ENCODE data around the gene MYT1.

MYT1 gene

DNA sequence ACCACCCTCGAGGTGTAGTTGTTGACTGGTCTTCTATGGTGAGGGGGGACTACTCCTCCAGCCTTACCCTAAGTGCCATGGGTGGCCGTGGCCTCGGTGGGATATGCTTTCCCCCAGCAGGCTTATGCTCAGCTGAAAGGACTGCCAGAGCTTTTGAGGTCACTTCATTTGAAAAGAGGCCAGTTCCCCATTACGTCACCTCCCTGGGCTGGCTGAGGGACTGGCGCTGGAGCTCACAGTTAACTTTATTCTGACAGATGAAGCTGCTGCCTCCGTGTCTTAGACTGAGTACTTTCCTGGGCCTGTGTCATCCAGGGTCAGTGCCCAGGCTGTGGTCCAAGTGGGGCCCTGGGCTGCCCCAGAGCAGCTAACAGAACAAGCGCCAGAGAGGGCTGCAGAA lies 48.5 kb downstream of the MYT1 start:
- DNase-seq (ENCODE audit: extremely low read depth in 1 of 2, low read depth in 1 of 2), result no peak

DNA sequence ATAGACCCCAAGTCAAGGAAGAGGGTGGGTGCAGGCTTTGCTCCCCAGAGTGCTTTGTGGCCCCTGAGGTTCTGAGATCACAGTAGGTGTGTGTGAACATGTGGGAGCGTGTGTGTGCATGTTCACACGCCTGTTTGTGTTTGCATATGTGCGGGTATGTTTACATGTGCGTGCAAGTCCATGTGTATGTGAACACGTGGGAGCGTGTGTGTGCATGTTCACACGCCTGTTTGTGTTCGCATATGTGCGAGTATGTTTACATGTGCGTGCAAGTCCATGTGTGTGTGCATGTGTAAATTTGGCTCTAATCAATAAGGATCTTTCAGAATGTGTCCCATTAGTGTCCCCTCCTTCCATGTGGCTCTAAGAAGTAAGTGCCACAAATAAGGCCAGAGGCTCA lies 49.9 kb downstream of the MYT1 start:
- DNase-seq (ENCODE audit: extremely low read depth in 1 of 2, low read depth in 1 of 2), result no peak

DNA sequence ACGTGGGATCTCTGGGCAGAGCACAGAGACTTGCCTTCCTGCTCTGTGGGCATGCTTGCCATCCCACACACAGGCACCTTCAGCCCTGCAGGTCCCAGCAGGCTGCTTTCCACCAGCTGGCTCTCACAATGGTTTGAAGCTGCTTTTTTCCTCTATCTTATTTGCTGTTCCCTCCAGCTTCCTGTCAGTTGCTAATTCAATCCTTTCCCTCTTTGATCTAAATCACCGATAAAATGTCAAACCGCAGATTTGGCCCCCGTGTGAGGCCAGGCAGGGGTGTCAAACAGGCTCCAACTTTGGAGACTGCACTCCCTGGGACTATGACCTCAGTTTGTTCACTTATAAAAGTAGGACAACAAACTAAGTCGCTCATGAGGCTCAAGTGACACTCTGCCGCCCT lies 50.7 kb downstream of the MYT1 start:
- DNase-seq (ENCODE audit: extremely low read depth in 1 of 2, low read depth in 1 of 2), result no peak

DNA sequence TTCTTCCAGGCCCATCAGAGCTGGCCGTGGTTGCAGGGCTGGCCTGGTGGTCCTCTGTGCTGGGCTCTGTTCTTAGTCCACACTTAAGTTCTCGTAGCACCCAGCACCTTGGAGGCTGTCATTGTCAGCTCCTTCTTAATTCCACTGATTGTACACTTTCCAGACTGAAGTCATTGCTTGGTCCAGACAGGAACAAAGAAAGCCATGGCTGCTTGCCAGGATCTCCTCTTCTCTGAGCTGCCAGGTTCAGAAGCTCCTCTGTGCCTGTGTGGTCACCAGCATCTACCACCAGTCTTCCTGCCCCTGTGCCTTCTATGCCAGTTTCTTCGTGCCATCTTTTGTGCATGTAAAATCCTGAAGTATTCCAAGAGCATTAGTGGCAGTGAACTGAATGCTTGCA lies 51.8 kb downstream of the MYT1 start:
- DNase-seq (ENCODE audit: extremely low read depth in 1 of 2, low read depth in 1 of 2), result no peak

DNA sequence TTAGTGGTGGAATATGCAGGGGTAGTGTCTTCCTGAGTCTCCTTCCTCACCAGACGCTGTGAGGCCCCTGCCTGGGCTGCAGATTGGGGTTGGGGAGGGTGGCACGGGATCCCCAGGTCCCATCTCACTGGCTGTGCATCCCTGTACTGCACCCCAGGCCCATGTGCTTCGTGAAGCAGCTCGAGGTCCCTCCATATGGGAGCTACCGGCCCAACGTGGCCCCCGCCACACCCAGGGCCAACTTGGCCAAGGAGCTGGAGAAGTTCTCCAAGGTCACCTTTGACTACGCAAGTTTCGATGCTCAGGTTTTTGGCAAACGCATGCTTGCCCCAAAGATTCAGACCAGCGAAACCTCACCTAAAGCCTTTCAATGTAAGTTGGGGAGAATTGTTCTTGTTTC lies 52.7 kb downstream of the MYT1 start:
- no peak for DNase-seq (ENCODE audit: extremely low read depth in 1 of 2, low read depth in 1 of 2)

DNA sequence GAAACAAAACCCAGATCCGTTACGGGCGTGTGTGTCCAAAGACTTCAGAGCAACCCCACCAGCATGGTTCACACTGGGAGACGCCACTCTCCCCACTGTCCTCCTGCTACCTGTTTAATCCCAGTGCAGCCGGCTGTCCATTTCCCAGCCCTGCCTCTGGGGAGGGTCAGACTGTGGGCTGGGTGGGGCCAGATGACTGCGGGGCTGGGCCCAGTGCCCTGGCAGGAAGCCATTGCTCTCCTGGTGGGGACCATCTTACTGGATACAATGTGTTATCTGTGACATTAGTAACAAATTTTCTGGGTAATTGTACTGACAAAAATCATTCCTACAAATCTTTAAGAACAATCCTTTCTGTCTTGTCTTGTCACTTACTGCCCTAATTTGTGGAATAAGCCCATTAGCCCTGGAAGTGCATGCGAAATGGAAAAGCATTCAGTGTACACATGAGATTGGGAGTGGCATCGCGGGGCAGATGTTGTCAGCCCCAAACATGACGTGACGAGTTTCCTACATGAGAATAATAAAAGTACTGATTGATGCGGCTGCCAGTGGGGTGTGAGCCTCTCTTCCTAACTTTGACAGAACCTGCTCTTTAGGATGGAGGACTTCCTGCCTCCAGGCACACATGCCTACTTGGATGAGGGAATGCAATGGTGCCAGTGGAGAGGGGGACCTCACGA lies 53.4 kb downstream of the MYT1 start:
- DNase-seq (ENCODE audit: extremely low read depth in 1 of 2, low read depth in 1 of 2), result no peak

DNA sequence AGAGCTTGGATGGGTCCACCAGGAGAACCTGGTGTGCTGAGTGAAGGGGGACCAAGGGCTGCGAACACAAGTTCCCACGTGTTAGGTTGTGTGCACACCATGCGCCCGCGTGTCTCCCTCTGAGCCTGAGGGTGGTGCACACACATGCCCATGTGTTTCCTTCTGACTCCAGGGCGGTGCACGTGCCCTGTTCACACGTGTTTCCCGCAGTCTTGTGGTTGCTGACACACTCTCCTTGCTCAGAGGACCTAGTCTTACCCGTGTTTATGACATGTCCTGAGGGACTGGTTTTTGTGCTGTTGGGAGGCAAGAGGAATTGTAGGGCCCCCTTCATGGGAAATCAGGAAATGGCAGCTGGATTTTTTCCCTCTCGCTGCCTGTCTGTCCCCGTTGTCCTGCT lies 55.0 kb downstream of the MYT1 start:
- DNase-seq (ENCODE audit: extremely low read depth in 1 of 2, low read depth in 1 of 2), result no peak

DNA sequence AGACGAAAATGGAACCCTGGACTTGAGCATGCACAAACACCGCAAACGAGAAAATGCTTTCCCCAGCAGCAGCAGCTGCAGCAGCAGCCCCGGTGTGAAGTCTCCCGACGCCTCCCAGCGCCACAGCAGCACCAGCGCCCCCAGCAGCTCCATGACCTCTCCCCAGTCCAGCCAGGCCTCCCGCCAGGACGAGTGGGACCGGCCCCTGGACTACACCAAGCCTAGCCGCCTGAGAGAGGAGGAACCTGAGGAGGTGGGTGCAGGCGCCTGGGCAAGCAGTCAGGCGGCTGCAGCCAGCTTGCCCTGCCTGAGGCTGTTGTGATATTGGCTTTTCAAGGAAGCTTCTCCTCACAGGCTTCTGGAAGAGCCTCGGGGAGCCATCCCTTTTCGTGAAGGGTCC lies 55.5 kb downstream of the MYT1 start:
- no peak for DNase-seq (ENCODE audit: extremely low read depth in 1 of 2, low read depth in 1 of 2)

DNA sequence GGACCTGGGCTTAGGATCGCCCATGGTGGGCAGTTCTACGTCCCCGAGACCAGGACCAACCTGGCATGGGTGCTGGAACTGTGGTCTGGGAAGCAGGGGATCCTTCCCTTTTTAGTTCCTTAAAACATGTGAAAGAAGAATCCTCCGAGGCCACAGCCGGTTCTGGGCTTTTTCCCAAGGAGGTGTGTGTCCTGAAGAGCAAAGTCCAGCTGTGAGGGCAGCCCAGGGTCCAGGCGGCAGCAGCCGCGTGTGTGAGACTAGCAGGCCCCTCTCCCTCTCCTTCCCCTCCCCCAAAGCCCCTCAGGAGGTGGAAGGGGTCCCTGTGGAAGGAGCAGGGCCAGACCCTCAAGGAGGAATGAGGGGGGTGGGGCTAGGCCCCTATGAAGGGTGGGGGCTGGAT lies 56.2 kb downstream of the MYT1 start:
- DNase-seq (ENCODE audit: extremely low read depth in 1 of 2, low read depth in 1 of 2), result no peak

DNA sequence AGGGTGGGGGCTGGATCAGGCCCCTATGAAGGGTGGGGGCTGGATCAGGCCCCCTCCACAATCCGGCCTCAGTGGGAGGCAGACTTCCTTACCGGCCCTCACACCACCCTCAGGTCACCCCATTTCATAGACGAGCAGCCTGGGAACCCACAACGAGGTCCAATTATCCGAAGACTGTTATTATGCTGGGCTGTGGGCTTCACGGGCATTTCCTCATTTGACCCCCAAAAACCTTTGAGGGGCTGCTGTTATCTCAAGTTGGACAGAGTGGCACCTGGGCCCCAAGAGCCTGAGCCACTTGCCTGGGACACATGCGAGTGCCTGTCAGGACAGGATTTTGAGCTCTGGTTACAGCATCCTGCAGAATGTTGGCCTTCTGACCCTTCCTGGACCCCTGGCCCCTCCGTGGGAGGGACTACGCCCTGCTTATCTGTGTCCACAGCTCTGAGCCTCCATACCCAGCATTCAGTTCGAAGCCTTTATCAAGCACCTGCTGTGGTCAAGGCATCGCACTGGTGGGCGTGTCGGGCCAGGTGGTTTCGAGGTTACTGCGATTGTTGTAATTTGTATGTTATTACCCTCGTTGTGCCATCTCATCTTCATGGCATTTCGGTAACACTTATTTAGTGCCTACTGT lies 56.8 kb downstream of the MYT1 start:
- no peak for DNase-seq (ENCODE audit: extremely low read depth in 1 of 2, low read depth in 1 of 2)

DNA sequence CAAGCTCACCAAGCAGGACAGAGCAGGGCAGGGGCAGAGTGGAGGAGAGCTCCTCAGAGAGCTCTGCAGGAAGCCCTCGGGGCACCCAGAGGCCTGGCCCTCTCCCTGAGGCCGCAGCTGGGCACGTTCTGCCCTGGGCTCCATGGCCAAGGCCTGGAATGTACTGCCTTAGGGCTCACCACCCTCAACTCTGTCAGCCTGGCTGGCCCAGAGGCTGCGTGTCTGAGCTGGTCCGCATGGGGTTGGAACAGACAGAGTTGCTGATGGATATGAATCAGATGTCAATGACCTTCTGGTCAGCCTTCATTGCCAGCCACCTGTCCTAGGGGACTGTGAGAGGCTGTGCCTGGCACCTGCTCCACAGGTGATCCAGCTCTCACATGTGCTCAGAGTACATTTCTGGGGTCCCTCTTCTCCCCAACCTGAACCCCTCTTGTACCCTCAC lies 58.1 kb downstream of the MYT1 start:
- no peak for DNase-seq (ENCODE audit: extremely low read depth in 1 of 2, low read depth in 1 of 2)

DNA sequence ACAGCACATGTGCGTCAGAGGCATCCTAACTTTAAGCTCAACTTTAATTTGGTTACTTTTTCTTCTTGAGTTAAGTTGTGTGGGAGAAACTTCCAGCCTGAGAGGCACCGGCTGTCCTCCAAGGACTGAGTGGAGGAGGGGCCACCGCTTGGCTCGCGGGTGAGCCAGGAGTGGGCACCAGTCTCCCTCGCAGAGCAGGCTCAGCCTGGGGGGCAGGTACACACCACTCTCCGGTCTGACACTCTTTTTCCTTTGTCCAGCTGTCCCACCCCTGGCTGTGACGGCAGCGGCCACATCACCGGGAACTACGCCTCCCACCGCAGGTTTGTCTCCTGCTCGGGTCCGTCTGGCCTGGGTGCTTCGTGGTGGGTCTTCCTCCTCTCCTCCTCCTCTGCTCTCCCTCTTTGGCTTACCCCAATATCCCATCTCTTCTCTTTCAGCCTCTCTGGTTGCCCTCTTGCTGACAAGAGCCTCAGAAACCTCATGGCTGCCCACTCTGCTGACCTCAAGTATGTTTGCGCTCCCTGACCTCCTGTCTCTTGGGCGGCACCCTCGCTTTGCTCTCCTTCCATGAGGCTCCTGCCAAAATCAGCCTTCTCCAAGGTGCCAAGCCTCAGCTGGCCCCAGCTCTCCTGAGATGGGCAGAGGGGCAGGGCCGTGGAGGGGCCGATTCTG lies 58.7 kb downstream of the MYT1 start:
- DNase-seq (ENCODE audit: extremely low read depth in 1 of 2, low read depth in 1 of 2), result no peak

DNA sequence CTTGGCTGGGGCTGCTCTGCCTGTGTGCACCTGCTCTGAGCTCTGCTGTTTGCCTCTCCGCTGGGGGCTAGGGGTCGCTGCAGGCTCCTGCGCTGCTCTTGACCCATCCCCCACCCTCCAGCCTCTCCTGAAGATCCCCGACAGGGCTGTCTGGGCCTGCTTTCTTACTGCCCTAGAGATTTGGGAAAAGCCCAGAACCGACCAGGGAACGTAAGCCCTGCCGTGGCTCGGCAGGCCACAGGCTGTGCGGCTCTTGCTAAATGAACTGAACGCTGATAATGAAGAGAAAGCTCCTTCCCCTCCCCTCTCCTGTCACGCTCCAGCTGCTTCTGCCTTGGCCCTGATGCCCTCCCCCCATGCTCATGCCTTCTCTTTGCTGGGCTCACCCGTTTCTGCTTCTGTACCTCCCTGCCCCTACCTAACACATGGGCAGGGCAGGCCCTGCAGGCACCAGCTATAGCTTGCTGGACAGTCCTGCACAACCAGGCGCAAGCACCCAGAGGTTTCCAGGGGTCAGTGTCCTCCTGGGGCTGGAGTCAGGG lies 59.3 kb downstream of the MYT1 start:
- DNase-seq (ENCODE audit: extremely low read depth in 1 of 2, low read depth in 1 of 2), result no peak

DNA sequence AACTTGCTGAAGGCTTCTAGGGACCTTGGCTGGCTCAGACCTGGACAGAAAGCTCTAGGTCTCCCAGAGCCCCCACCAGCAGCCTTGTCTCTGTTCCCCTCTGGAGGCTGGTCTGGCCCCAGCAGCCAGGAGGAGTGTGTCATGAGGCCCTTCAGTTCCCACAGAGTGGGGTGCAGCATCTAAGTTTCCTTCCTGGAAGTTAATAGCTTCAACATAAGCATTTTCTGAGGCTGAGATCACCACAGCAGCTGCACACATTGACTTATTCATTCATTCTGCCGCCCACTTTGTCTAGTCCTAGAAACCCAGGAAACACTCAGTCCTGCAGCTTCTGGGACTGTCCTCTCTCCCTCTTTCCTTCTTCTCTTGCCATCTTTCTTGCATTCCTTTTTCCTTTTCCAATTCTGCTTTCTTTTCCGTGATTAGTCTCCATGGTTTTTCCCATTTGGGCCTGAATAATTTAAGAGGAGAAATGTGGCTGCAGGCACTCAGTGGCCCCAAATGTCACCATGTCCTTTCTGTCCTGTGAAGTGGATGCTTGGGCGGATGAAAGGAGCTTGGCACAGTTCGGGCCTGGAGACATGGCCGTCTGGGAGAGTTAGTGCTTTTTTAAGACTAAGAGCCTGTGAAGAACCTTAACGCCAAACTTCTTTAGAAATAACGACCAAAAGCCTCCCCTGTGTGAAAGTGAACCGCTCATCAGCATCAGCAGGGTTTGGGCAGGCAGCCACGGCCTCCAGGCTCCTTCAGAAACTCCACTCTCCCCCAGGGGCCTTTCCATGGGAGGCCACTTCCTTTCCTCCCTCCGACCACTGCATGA lies 60.3 kb downstream of the MYT1 start:
- no peak for DNase-seq (ENCODE audit: extremely low read depth in 1 of 2, low read depth in 1 of 2)

DNA sequence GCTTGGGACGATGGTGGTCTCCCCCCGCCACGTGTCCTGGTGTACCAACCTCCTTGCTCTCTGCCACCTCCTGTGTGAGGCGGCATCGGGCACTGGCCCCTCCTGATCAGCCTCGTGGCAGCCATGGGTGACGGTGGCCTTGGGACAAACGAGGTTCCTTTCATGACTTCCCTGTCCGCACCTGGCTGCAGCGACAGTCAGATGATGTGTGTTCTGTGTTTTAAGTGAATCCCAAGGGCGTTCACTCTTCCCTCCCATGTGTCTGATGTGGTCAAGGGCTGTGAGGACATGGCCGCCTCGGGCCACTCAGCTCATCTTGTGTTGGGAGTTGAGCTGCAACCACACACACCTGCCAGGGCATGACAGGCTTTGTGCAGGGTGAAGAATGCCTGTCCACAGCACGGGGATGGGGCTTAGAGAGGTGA lies 60.9 kb downstream of the MYT1 start:
- DNase-seq (ENCODE audit: extremely low read depth in 1 of 2, low read depth in 1 of 2), result no peak

DNA sequence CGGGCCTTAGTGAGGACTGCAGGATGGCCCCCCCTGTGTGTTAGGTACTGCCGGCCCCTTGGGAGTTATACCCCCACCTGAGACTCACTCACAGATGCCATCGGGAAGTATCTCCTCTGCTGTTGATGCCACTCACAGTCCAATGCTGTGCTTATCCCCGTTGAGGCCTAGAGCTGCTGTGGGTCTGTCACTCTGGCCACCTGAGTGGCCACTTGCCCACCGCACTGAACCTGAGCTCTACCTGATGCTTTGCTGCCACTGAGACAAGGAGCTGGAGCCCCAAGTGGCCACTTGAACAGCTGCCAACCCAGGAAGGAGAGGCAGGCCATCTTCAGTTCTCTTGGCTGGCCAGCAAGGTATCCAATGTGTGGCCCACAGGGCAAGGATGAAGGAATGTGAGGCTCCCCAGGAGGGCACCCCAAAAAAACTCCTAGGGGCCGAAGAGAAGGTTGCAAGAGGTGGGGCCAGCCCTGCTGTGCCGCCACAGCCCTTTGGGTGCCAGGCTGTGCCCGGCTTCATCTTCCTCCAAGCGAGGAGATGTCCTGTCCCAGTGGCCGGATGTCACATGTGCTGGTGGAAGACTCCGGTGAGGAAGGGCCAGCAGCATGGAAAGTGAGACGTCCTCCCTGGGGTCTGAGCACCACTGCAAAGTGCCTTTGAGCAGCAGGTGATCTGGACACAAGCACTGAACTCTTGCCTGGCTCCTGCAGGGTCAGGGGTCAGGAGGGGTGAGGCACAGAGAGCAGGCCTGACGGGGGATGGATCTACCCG lies 61.8 kb downstream of the MYT1 start:
- no peak for DNase-seq (ENCODE audit: extremely low read depth in 1 of 2, low read depth in 1 of 2)

DNA sequence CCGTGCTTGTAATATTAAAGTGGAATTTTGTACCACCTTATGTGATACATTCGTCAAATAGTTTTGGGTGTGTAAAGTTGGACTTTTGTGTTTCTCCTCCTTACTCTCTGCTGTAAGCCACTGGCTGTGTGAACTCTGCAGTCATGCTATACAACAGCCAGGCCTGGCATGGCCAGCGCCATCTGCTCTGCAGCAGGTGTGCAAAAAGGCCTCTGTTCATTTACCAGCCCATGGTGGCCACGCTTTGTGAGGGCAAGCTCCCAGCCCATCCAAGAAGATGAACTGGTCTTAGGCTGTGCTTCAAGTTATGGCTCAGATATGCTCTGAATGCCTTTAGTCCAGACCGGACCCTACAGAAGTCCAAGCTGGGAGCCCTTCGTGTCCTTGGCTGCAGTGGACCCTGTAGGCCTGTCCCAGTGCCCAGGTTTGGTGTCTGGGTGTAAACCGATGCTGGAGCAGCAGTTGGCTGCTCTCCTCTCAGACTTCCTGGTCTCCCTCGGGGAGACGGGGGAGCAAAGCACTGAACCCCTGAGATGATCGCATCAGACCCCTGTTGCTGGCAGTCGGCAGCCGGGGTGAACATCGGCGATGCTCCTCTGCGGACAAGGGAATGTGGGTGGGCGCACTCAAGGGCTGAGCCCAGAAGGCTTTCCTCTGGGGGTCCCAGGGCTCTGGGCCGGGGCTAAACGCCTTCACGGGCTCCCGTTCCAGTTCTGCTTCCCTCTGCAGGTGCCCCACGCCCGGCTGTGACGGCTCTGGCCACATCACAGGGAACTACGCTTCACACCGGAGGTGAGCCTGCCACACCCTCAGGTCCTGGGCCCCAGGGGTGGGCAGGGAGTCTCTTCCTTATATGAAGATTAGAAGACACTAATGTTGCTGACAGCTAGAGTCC lies 62.7 kb downstream of the MYT1 start:
- no peak for DNase-seq (ENCODE audit: extremely low read depth in 1 of 2, low read depth in 1 of 2)

DNA sequence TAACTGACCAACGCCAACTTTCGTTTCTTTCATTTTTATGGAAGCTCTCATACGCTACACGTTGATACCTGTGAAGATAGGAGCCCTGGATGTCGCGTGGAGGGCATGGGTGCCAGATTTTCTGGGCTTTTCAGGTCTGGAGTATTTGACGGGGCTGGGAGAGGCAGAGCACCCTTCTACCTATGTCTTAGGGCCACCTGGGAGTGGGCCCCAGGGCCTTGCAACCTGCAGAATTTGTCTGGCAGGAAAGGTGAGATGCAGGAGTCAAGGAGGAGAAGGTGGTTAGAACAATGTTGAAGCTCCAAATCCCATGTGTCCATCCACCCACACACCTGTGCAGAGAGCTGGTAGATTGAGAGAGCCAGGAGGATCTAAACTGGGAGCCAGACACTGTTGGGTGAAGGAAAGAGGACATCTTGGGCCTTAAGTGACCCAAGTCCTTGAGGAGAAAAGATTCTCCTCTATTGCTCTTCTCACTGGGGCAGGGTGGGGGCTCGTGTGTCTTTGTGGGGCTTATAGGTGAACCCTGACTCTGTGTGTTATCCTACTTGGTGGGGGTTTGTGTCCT lies 63.9 kb downstream of the MYT1 start:
- DNase-seq (ENCODE audit: extremely low read depth in 1 of 2, low read depth in 1 of 2), result no peak
